Muscle layer of colon (tissue), 2 donors: ENCODE data around the gene REEP1.

Experiments used
- H3K27ac ChIP-seq: one replicate; pipeline ENCODE4 v1.7.0; 2013; ENCODE audit warnings: low read depth, mild to moderate bottlenecking, low read length, moderate library complexity
- H3K27me3 ChIP-seq, 2 donors: one replicate each; pipeline ENCODE4 v1.7.0; 2013; ENCODE audit warnings: low read length in 2 of 2, mild to moderate bottlenecking in 2 of 2; ENCODE audit not compliant: insufficient read depth in 2 of 2, control insufficient read depth in 1 of 2
- H3K36me3 ChIP-seq: one replicate; pipeline ENCODE4 v1.7.0; 2013; ENCODE audit warnings: mild to moderate bottlenecking, low read length; ENCODE audit not compliant: insufficient read depth
- H3K4me1 ChIP-seq: one replicate; pipeline ENCODE4 v1.7.0; 2013; ENCODE audit warnings: mild to moderate bottlenecking, low read length; ENCODE audit not compliant: insufficient read depth
- H3K4me3 ChIP-seq, 2 donors: one replicate each; pipeline ENCODE4 v1.7.0; 2013; ENCODE audit warnings: low read length in 2 of 2, low read depth in 1 of 2, mild to moderate bottlenecking in 1 of 2, moderate library complexity in 1 of 2
- H3K9ac ChIP-seq: one replicate; pipeline ENCODE4 v1.7.0; 2013; ENCODE audit warnings: low read length
- H3K9me3 ChIP-seq: one replicate; pipeline ENCODE4 v1.7.0; 2013; ENCODE audit warnings: mild to moderate bottlenecking, low read length
- donor health status: abdominal sarcoma.
- donor health status: Adenocarcinoma of cecum.

REEP1 gene

DNA sequence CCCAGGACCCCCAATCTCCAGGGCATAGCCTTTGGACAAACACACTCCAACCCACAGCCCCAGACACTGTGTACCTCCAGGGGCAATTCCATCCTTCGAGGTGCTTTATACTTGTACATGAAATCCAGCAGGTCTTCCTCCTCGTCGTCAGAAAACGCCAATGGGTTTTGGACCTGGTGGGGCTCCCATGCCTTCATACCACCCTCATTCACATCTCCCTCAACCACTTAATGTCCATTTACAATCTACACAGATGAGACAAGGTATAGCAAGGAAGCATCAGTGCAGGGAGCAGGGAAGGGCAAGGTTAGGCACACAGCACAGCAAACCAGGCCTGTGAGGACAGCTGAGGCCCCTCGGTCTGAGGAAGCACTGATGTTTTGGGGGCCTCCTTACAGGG is 117.5 kb downstream of the REEP1 start:
- H3K27me3 ChIP-seq = no peaks in the 10 kb centered on the region
- H3K9me3 ChIP-seq = no peaks in the 10 kb centered on the region
- H3K4me3 ChIP-seq = no peak overlapping the region
- peaks cover 8% of the 10 kb centered on the region for H3K36me3 ChIP-seq
- no peak overlapping the region for H3K9ac ChIP-seq
- no peak overlapping the region for H3K27ac ChIP-seq
- H3K4me1 ChIP-seq = peaks cover 37% of the 10 kb centered on the region

DNA sequence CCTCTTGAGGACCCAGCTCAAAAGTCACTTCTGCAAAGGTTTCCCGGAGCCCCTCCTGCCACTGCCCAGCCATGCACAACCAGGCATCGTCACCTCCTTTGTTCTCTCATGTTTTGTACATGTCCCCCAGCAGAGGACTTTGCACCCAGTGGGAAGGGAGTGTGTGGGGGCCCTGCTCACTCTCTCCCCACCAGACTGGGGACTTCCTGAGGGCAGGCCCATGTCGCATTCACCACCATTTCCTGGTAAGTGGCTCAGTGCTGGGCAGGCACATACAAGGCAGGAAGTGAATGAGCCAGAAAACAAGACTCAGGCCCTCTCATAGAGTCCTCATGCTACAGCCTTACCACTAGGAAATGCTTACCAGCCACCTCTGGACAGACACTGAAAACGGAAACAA is 119.3 kb downstream of the REEP1 start:
- Histone ChIP-seq H3K9ac (no peak overlapping the region), H3K4me3 (no peak overlapping the region)

DNA sequence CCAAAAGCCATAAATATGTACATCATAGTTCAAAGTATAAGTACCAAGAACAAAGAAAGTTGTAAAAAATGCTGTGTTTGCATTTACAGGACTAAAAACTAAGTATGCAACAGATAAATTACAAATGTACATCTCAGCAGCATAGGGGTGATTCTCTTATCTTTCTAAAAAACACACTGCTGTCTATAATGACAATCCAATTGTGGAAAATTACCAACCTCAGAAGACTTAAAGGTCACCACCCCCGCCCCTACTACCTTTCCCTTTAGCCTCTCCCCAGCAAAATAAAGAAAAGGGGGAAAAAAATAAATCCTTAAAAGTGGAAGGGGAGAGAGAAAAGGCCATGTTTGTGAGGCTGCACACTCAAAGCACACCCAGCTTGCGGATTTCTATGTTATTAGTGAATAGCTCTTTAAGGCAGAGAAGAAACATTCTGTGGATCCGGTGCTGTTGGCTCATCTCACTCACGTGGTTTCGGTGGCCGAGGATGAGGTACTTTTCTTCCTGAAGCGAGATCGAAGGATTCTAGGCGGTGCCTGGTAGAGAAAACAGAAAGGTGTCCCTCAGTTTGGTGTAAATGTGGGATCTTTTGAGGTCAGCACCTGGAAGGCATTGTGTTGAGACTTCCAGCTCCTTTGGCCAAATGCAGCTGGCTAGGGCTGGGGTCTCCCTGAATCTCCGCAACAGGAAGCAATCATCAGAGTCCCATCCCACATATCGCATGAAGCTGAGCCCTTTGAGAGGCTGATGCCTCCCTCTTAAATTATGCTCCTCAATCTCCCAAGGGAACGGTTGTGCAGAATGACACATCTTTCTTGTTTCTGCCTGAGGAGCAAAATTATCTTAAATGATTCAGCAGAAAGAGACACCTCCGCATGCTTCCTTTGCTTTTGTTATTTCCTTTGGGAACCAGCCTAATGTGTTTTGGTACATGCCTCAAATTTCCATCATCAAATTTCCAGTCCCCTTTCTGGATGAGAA is 120.6 kb downstream of the REEP1 start:
- no peak overlapping the region for H3K9ac ChIP-seq
- no peak overlapping the region for H3K4me3 ChIP-seq
- no peaks in the 10 kb centered on the region for H3K9me3 ChIP-seq
- peaks cover 6% of the 10 kb centered on the region for H3K4me1 ChIP-seq
- peaks cover 15% of the 10 kb centered on the region for H3K36me3 ChIP-seq
- no peak overlapping the region for H3K27ac ChIP-seq
- H3K27me3 ChIP-seq = no peaks in the 10 kb centered on the region

More for the DNA sequence above, 119.3 kb downstream of the REEP1 start:
- H3K4me1 ChIP-seq = peaks cover 19% of the 10 kb centered on the region
- no peak overlapping the region for H3K27ac ChIP-seq
- peaks cover 8% of the 10 kb centered on the region for H3K36me3 ChIP-seq
- no peaks in the 10 kb centered on the region for H3K27me3 ChIP-seq
- no peaks in the 10 kb centered on the region for H3K9me3 ChIP-seq

DNA sequence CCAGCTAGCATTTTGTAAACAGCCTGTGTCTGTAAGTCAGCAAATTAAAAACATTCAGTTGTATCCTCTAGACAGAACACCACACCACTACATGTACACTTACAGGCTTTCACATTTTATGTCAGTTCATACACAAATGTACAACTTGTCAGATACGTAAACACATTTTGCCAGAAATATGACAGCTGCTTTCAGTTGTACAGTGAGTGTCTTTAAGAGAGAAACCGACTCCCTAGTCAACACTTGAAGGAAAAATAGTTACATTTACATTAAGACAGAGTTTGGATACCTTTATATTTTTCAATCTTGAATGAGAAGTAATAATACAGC is 123.0 kb downstream of the REEP1 start:
- no peak overlapping the region for H3K4me3 ChIP-seq
- peaks cover 28% of the 10 kb centered on the region for H3K36me3 ChIP-seq
- H3K27me3 ChIP-seq = no peaks in the 10 kb centered on the region
- no peak overlapping the region for H3K27ac ChIP-seq
- H3K9me3 ChIP-seq = no peaks in the 10 kb centered on the region
- no peaks in the 10 kb centered on the region for H3K4me1 ChIP-seq
- H3K9ac ChIP-seq = no peak overlapping the region

DNA sequence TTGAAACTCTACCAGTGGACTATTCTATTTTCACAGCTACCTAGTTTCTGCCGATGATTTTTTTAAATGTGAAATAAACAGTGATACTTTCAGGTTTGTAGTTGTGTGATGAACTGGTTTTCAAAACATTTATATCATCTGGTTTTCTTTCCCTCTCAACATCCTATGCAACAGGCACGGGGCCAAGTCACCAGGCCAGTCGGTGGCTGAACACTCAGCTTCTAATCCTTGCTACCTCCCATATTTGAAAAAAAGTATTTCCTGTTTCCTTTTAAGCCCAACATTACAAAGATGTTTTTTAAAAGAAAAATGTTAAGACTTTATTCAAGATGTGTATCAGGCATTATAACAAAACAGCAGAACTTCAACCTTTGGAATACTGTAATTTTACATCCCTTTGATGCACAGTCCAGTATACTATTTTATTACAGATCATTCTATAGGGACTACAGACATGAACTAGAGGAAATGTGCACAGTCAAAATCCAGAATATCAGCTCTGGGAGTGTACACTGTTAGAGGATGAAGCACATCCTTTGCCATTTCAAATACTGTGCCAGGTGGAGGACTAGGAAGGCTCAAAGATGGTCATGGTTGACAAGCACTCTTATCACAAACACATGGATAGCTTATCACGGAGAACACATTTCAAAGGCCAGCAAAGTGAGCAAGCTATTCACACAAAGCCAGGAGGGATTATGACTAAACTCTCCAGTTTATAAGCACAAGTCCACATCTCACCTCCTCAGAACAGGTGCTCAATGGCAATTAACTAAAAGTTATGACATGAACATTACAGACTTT is 123.5 kb downstream of the REEP1 start:
- H3K27ac ChIP-seq = no peak overlapping the region
- H3K9me3 ChIP-seq = no peaks in the 10 kb centered on the region
- no peaks in the 10 kb centered on the region for H3K4me1 ChIP-seq
- no peaks in the 10 kb centered on the region for H3K27me3 ChIP-seq
- no peak overlapping the region for H3K4me3 ChIP-seq
- peaks cover 34% of the 10 kb centered on the region for H3K36me3 ChIP-seq
- no peak overlapping the region for H3K9ac ChIP-seq

DNA sequence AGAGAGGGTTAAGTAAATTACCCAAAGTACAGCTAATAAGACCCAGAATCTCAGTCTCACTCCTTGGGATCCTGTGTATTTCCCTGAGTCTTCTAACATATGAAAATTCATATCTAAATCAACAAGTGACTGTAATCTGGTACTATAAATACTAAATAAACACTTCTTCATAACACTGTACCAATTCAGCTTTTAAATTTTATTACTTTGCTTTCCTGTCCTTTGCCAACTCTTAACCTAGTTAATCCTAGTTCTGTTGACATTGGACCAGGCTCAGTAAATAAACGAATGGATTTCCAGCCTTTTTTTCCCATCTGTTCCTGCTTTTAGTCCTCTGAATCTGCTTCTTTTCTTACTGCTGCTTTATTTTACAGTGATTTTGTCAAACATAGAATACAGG is 124.4 kb downstream of the REEP1 start:
- Histone ChIP-seq H3K36me3 (peaks cover 42% of the 10 kb centered on the region), H3K27me3 (no peaks in the 10 kb centered on the region)

DNA sequence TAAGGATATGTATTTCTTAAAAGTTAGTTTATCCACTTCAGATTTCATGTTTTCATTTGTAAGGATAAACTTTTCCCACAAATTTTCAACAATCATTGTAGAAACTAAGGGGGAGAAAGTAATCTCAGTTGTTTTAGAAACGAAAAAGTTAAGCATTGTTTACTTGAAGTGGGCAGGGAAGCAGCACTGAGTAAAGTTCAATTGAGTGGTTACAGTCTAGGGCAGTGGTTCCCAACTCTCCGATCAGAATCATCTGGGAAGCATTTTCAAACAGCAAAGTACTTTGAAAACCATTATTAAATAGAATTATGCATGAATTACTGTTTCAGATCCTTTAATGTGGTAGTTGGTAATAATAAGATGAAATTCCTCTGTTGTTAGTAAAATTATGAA is 125.6 kb downstream of the REEP1 start:
- Histone ChIP-seq H3K9me3 (no peaks in the 10 kb centered on the region), H3K27ac (no peak overlapping the region)

More for the DNA sequence above, 124.4 kb downstream of the REEP1 start:
- Histone ChIP-seq H3K9me3 (no peaks in the 10 kb centered on the region), H3K4me3 (no peak overlapping the region), H3K9ac (no peak overlapping the region), H3K4me1 (no peaks in the 10 kb centered on the region), H3K27ac (no peak overlapping the region)

DNA sequence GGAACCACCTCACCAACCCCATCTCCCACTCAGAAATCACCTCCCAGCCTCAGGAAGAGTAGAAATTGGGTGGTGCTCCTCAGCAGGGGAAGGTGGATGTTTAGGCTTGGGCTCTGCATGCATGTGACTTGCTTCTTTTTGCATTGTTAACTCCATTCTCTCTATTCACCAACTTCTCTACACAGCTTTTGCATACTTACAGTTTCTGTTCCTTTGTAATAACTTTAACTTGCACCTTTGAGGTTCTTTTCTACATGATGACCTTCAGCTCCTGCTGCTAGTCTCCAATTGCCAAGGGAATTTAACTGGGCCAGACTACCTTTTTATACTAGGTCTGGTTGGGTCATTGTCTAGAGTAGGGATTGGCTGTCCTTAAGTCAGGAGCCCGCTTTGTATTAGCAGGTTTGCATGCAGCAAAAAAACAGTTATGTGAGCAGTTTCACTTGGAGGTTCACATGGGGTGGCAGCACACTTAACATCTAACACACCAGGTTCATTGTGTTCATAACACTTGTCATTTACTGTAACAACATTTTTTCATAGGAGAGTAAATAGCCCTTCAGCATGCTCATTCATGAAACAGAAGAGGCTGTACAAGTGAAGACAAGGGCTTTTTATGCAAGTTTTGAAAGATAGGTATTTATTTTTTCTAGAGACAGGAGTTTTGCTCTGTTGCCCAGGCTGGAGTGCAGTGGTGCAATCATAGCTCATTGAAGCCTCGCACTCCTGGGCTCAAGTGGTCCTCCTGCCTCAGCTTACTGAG is 126.2 kb downstream of the REEP1 start:
- H3K4me3 ChIP-seq = no peak overlapping the region
- H3K9me3 ChIP-seq = no peaks in the 10 kb centered on the region
- H3K27ac ChIP-seq = no peak overlapping the region
- peaks cover 60% of the 10 kb centered on the region for H3K36me3 ChIP-seq
- no peaks in the 10 kb centered on the region for H3K27me3 ChIP-seq
- no peak overlapping the region for H3K9ac ChIP-seq
- H3K4me1 ChIP-seq = no peaks in the 10 kb centered on the region

More for the DNA sequence above, 125.6 kb downstream of the REEP1 start:
- Histone ChIP-seq H3K9ac (no peak overlapping the region), H3K4me3 (no peak overlapping the region), H3K4me1 (no peaks in the 10 kb centered on the region), H3K36me3 (peaks cover 55% of the 10 kb centered on the region), H3K27me3 (no peaks in the 10 kb centered on the region)

DNA sequence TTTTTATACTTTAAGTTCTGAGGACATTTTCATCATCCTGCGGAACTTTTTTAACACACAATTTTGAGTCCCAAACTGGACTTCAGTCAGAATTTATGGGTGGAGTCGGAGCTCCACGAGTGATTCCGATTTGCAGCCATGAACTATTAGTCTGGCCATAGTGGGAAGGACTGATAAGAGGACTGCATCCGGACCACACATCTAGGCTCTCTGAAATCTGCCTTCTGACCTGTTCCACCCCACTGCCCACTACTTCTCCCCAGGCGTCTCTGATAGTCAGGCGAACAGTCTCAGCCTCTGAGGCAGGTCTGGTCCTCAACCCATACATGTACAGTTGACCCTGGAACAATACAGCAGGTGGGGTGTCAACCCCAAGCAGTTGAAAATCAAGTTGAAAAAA is 133.0 kb downstream of the REEP1 start:
- Histone ChIP-seq H3K27me3 (no peaks in the 10 kb centered on the region), H3K4me1 (peaks cover 14% of the 10 kb centered on the region), H3K36me3 (peaks cover 37% of the 10 kb centered on the region), H3K27ac (no peak overlapping the region), H3K9me3 (no peaks in the 10 kb centered on the region), H3K4me3 (no peak overlapping the region), H3K9ac (no peak overlapping the region)

DNA sequence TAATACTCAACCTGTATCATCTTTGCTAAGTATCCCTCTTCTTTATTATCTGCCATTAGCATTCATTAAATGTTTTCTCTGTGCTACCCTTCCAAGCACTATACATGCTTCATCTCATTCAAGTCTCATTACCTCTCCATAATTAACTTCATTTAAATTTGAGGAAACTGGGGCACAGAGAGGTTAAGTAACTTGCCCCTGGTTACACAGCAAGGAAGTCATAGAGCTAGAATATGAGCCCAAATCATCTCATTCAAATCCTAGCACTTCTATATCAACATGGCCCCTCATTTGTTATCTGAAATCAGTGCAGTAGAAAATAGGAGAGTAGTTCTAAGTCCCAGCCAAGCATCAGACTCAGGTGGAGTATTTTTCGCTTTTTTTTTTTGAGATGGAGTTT is 133.8 kb downstream of the REEP1 start:
- Histone ChIP-seq H3K9ac (no peak overlapping the region), H3K27ac (no peak overlapping the region)

DNA sequence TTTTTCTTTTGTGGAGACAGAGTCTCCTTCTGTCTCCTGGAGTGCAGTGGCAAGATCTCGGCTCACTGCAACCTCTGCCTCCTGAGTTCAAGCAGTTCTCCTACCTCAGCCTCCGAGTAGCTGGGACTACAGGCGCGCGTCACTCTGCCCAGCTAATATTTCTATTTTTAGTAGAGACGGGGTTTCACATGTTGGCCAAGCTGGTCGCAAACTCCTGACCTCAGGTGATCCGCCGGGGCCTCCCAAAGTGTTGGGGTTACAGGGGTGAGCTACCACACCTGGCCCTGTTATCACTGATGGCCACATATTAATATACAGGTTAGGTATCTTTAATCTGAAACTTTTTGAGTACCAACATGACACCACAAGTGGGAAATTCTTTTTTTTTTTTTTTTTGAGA is 134.7 kb downstream of the REEP1 start:
- H3K27ac ChIP-seq = no peak overlapping the region
- no peaks in the 10 kb centered on the region for H3K9me3 ChIP-seq
- H3K4me1 ChIP-seq = peaks cover 14% of the 10 kb centered on the region
- H3K4me3 ChIP-seq = no peak overlapping the region
- peaks cover 20% of the 10 kb centered on the region for H3K36me3 ChIP-seq
- no peak overlapping the region for H3K9ac ChIP-seq
- no peaks in the 10 kb centered on the region for H3K27me3 ChIP-seq

More for the DNA sequence above, 133.8 kb downstream of the REEP1 start:
- Histone ChIP-seq H3K36me3 (peaks cover 29% of the 10 kb centered on the region), H3K4me3 (no peak overlapping the region), H3K27me3 (no peaks in the 10 kb centered on the region), H3K4me1 (peaks cover 14% of the 10 kb centered on the region), H3K9me3 (no peaks in the 10 kb centered on the region)
